Skeletal muscle tissue (tissue), 4 donors: ENCODE data around the gene MYLK4. TPM values are rescaled to one million over a fixed set of nuclear protein-coding genes. Genes with fewer than 3 reads are reported as not detected.

ENCODE experiments used
- H3K27ac ChIP-seq: one replicate; pipeline ENCODE4 v1.7.0; 2013; ENCODE audit warnings: mild to moderate bottlenecking, low read depth, low read length, inconsistent platforms
- H3K27me3 ChIP-seq, 3 donors: one replicate each; pipeline ENCODE4 v1.7.0; 2013; ENCODE audit warnings: low read length in 3 of 3; ENCODE audit not compliant: control insufficient read depth in 3 of 3, insufficient read depth in 3 of 3
- H3K36me3 ChIP-seq, 3 donors: one replicate each; pipeline ENCODE4 v1.7.0; 2013; ENCODE audit warnings: low read length in 3 of 3; ENCODE audit not compliant: control insufficient read depth in 3 of 3, insufficient read depth in 3 of 3
- H3K4me1 ChIP-seq, 3 donors: one replicate each; pipeline ENCODE4 v1.7.0; 2013; ENCODE audit warnings: low read length in 3 of 3, mild to moderate bottlenecking in 3 of 3; ENCODE audit not compliant: control insufficient read depth in 3 of 3, insufficient read depth in 3 of 3
- H3K4me3 ChIP-seq, 3 donors: one replicate each; pipeline ENCODE4 v1.7.0; 2013; ENCODE audit warnings: low read length in 3 of 3
- H3K9ac ChIP-seq, 3 donors: one replicate each; pipeline ENCODE4 v1.7.0; 2013; ENCODE audit warnings: low read length in 3 of 3, mild to moderate bottlenecking in 3 of 3, moderate library complexity in 2 of 3, low read depth in 1 of 3
- H3K9me3 ChIP-seq, 3 donors: one replicate each; pipeline ENCODE4 v1.7.0; 2013; ENCODE audit warnings: low read length in 3 of 3; ENCODE audit not compliant: control insufficient read depth in 3 of 3
- total RNA-seq: library from RNA; depleted of rRNA; stranded (reverse); fragments of >200 nt; gene quantifications from one replicate; pipeline ENCODE4 v1.2.3, GENCODE V29; 2014
- donor health status: Osteomylitis.

Gene MYLK4
- total RNA-seq, 1 donor from 2014 or later, result 5.7 TPM

GRCh38 chr6:2760882-2761842 lies 10.4 kb upstream of the MYLK4 start:
- no peaks in the 10 kb centered on the region for H3K9me3 ChIP-seq
- no peaks in the 10 kb centered on the region for H3K36me3 ChIP-seq
- peaks cover 5 to 14% (median 9%) of the 10 kb centered on the region in 3 donors for H3K4me1 ChIP-seq

GRCh38 chr6:2758980-2759379 lies 8.3 kb upstream of the MYLK4 start:
- Histone ChIP-seq H3K9me3 (no peaks in the 10 kb centered on the region), H3K27me3 (no peaks in the 10 kb centered on the region), H3K36me3 (no peaks in the 10 kb centered on the region), H3K9ac (no peak overlapping the region), H3K4me1 (peaks cover 3 to 14% (median 8%) of the 10 kb centered on the region in 3 donors), H3K4me3 (no peak overlapping the region), H3K27ac (no peak overlapping the region)

More at GRCh38 chr6:2760882-2761842, 10.4 kb upstream of the MYLK4 start:
- no peaks in the 10 kb centered on the region for H3K27me3 ChIP-seq
- H3K4me3 ChIP-seq, result no peak overlapping the region
- H3K27ac ChIP-seq, result no peak overlapping the region
- no peak overlapping the region for H3K9ac ChIP-seq

- Histone ChIP-seq H3K27me3 (no peaks in the 10 kb centered on the region), H3K36me3 (no peaks in the 10 kb centered on the region), H3K9me3 (no peaks in the 10 kb centered on the region), H3K27ac (no peak overlapping the region), H3K4me1 (peaks cover 3 to 14% (median 8%) of the 10 kb centered on the region in 3 donors), H3K4me3 (no peak overlapping the region), H3K9ac (no peak overlapping the region)
Observed at GRCh38 chr6:2756687-2757224, 6.0 kb upstream of the MYLK4 start.

- Histone ChIP-seq H3K9ac (no peak overlapping the region), H3K36me3 (no peaks in the 10 kb centered on the region), H3K4me3 (no peak overlapping the region), H3K9me3 (no peaks in the 10 kb centered on the region), H3K27me3 (no peaks in the 10 kb centered on the region), H3K4me1 (peaks cover 3 to 14% (median 8%) of the 10 kb centered on the region in 3 donors), H3K27ac (no peak overlapping the region)
Observed at GRCh38 chr6:2756241-2756640, 5.5 kb upstream of the MYLK4 start.

GRCh38 chr6:2755456-2755855 lies 4.7 kb upstream of the MYLK4 start:
- Histone ChIP-seq H3K4me3 (no peak overlapping the region), H3K4me1 (peaks cover 3 to 14% (median 8%) of the 10 kb centered on the region in 3 donors), H3K27me3 (no peaks in the 10 kb centered on the region), H3K27ac (no peak overlapping the region), H3K9me3 (no peaks in the 10 kb centered on the region), H3K9ac (no peak overlapping the region), H3K36me3 (no peaks in the 10 kb centered on the region)

- Histone ChIP-seq H3K4me3 (no peak overlapping the region), H3K9ac (no peak overlapping the region), H3K36me3 (no peaks in the 10 kb centered on the region), H3K9me3 (no peaks in the 10 kb centered on the region), H3K27me3 (no peaks in the 10 kb centered on the region), H3K4me1 (peaks cover 3 to 14% (median 8%) of the 10 kb centered on the region in 3 donors), H3K27ac (no peak overlapping the region)
Observed at GRCh38 chr6:2754911-2755310, 4.2 kb upstream of the MYLK4 start.

- peaks cover 3 to 16% (median 12%) of the 10 kb centered on the region in 3 donors for H3K4me1 ChIP-seq
Observed at GRCh38 chr6:2754393-2754792, 3.7 kb upstream of the MYLK4 start.

GRCh38 chr6:2753743-2754142 lies 3.0 kb upstream of the MYLK4 start:
- H3K4me3 ChIP-seq, result no peak overlapping the region

More at GRCh38 chr6:2754393-2754792, 3.7 kb upstream of the MYLK4 start:
- Histone ChIP-seq H3K27me3 (no peaks in the 10 kb centered on the region), H3K36me3 (no peaks in the 10 kb centered on the region), H3K4me3 (no peak overlapping the region), H3K9me3 (no peaks in the 10 kb centered on the region), H3K9ac (no peak overlapping the region), H3K27ac (no peak overlapping the region)

GRCh38 chr6:2753110-2753489 lies 2.4 kb upstream of the MYLK4 start:
- Histone ChIP-seq H3K4me1 (peaks cover 3 to 17% (median 16%) of the 10 kb centered on the region in 3 donors), H3K36me3 (no peaks in the 10 kb centered on the region), H3K27ac (no peak overlapping the region)

More at GRCh38 chr6:2753743-2754142, 3.0 kb upstream of the MYLK4 start:
- no peaks in the 10 kb centered on the region for H3K36me3 ChIP-seq
- peaks cover 3 to 16% (median 12%) of the 10 kb centered on the region in 3 donors for H3K4me1 ChIP-seq
- H3K9ac ChIP-seq, result no peak overlapping the region
- H3K27me3 ChIP-seq, result no peaks in the 10 kb centered on the region
- H3K9me3 ChIP-seq, result no peaks in the 10 kb centered on the region
- H3K27ac ChIP-seq, result no peak overlapping the region

More at GRCh38 chr6:2753110-2753489, 2.4 kb upstream of the MYLK4 start:
- no peaks in the 10 kb centered on the region for H3K9me3 ChIP-seq
- H3K9ac ChIP-seq, result no peak overlapping the region
- H3K4me3 ChIP-seq, result no peak overlapping the region
- no peaks in the 10 kb centered on the region for H3K27me3 ChIP-seq
